ENCODE data around the gene RAB24.

DNA sequence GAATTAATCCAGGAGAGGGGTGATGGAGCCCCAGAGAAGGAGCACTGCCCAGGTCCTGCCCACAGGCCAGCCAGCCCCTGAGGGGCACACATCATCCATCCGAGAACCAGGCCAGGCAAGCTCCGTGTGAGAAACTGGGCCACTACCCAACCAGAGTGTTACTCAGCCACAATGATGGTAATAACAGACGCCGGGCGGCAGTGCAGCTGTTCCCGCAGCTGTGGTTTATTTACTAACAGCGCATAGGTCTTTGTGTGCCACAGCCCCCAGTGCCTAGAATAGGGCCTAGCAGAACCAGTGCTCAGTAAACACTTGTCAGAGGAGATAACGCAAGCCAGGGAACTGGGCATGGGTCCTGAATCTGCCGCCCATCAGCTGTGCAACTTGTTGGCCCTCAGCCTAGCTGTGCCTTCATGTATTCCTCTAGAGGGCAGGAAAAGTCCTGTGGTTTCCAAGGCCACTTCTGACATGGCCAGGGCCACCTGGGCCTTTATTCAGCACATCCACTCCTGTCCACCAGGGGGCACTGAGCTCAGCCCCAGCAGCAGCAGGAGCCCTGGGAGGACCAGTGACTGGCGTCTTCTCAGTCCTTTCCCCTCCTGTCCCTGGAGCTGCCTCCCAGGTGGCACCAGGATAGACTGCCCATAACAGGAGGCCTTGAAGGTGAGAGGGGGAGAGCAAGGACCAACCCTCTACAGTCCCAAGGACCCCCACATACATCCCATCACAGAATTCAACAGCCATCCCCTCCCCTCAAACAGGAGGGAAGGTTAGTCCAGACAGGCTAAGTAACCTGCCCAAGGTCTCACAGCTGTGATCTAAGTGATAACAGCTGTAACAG, 6.1 kb upstream of the RAB24 start:
- TF ChIP-seq, protein P1, sequence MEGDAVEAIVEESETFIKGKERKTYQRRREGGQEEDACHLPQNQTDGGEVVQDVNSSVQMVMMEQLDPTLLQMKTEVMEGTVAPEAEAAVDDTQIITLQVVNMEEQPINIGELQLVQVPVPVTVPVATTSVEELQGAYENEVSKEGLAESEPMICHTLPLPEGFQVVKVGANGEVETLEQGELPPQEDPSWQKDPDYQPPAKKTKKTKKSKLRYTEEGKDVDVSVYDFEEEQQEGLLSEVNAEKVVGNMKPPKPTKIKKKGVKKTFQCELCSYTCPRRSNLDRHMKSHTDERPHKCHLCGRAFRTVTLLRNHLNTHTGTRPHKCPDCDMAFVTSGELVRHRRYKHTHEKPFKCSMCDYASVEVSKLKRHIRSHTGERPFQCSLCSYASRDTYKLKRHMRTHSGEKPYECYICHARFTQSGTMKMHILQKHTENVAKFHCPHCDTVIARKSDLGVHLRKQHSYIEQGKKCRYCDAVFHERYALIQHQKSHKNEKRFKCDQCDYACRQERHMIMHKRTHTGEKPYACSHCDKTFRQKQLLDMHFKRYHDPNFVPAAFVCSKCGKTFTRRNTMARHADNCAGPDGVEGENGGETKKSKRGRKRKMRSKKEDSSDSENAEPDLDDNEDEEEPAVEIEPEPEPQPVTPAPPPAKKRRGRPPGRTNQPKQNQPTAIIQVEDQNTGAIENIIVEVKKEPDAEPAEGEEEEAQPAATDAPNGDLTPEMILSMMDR (IDR thresholded peaks at IDR 0.05; ENCODE audit: insufficient read depth, low read length), result peak; percentile 94
- TF ChIP-seq POLR2AphosphoS5 (IDR thresholded peaks at IDR 0.05; ENCODE audit: low read depth) (0 out of 2 replicates have a peak, but pooled peaks have one; percentile 38), GABPA (IDR thresholded peaks at IDR 0.05; ENCODE audit: low read depth) (no peak), SPI1 (IDR thresholded peaks at IDR 0.05; ENCODE audit: borderline replicate concordance, low read depth) (no peak)
- TF ChIP-seq, protein P2, sequence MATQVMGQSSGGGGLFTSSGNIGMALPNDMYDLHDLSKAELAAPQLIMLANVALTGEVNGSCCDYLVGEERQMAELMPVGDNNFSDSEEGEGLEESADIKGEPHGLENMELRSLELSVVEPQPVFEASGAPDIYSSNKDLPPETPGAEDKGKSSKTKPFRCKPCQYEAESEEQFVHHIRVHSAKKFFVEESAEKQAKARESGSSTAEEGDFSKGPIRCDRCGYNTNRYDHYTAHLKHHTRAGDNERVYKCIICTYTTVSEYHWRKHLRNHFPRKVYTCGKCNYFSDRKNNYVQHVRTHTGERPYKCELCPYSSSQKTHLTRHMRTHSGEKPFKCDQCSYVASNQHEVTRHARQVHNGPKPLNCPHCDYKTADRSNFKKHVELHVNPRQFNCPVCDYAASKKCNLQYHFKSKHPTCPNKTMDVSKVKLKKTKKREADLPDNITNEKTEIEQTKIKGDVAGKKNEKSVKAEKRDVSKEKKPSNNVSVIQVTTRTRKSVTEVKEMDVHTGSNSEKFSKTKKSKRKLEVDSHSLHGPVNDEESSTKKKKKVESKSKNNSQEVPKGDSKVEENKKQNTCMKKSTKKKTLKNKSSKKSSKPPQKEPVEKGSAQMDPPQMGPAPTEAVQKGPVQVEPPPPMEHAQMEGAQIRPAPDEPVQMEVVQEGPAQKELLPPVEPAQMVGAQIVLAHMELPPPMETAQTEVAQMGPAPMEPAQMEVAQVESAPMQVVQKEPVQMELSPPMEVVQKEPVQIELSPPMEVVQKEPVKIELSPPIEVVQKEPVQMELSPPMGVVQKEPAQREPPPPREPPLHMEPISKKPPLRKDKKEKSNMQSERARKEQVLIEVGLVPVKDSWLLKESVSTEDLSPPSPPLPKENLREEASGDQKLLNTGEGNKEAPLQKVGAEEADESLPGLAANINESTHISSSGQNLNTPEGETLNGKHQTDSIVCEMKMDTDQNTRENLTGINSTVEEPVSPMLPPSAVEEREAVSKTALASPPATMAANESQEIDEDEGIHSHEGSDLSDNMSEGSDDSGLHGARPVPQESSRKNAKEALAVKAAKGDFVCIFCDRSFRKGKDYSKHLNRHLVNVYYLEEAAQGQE (IDR thresholded peaks at IDR 0.05; ENCODE audit: insufficient replicate concordance, low read depth), result no peak

Data from HL-60 (cell line).